Measurements from ENCODE around the gene NAA40. TPM values are rescaled to one million over a fixed set of nuclear protein-coding genes. Genes with fewer than 3 reads are reported as not detected.
A peak's percentile ranks its signal among the peaks of the same experiment; 100 is the strongest.

NAA40 gene
- total and polyA plus RNA-seq, 10 of the 15 experiments (the other 5 are each of a cell fraction or from before 2014, with no cell fraction given): 4.8 to 31.6 (median 22.2) TPM

DNA sequence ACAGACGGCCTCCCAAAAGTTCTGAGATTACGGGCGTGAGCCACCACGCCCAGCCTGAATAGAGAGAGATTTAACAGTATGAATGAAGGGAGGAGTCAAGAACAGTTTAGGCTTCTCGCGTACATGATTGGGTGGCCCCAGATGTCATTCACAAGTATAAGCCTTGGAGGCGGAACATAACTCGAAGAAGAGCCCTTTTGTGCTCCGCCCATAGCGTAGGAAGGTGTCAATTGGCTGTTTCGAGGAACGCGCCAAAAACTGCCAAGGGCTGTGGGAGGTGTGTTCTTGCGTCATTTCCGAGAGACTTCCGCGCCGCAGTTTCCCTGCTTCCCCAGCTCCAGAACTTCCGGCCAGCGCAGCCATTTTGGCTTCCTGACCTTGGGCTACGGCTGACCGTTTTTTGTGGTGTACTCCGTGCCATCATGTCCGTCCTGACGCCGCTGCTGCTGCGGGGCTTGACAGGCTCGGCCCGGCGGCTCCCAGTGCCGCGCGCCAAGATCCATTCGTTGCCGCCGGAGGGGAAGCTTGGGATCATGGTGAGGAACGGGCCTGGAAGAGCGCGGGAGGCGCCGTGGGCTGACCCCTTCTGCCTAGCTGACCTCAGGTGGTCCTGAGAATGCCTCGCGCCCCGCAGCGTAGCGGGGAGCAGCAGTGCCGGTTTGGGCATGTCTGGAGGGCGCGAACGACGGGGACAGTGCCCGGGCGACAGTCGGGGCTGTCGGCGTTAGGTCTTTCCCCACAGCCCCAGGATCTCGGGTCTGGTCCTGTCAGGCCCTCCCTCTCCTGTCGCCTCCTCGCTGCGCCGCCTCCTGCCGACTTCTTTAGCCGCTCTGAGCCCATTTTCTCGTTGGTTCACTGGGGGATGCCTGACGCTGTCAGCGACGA lies 35.7 kb downstream of the NAA40 start, which contains the start of gene COX8A:
COX8A (plus strand) TSS at position 362 of the 885 bp plus-strand sequence; CDS start at position 423, 61 bp downstream.
- CTCF ChIA-PET: interaction anchor here (0.5 to 1.4 kb wide), 3 partner anchors 8 to 192 kb away, joined by 3 to 4 read pairs (median 3); partner anchors contain the start of gene MACROD1
- Histone ChIP-seq H3K27me3 (replicated peaks in 1 of 2; ENCODE audit: control insufficient read depth in 2 of 2, insufficient read depth in 2 of 2, low read length in 1 of 2) (no peaks in the 10 kb centered on the region), H3K4me3 (peak within 1 kb of the TSS; percentile 100), H3K36me3 (ENCODE audit: control insufficient read depth in 2 of 2, insufficient read depth in 2 of 2, low read length in 1 of 2) (peaks cover 5 to 10% of the 10 kb centered on the region in 2 experiments), H3K4me2 (ENCODE audit: control insufficient read depth, insufficient read depth) (peak within 1 kb of the TSS; percentile 99), H3K79me2 (ENCODE audit: control insufficient read depth, insufficient read depth, low read length) (peaks cover 39% of the 10 kb centered on the region), H3K4me1 (ENCODE audit: control insufficient read depth, insufficient read depth, low read length) (peaks cover 8% of the 10 kb centered on the region), H3K9ac (ENCODE audit: control insufficient read depth, insufficient read depth, low read length) (peak within 1 kb of the TSS; percentile 99), H2AFZ (ENCODE audit: control insufficient read depth, low read depth, low read length) (peak within 1 kb of the TSS; percentile 71), H3K27ac (ENCODE audit: control insufficient read depth, insufficient read depth) (peak within 1 kb of the TSS; percentile 96), H4K20me1 (ENCODE audit: control insufficient read depth, insufficient read depth) (no peaks in the 10 kb centered on the region), H3K9me3 (replicated peaks; ENCODE audit: control insufficient read depth, insufficient read depth, low read length) (no peaks in the 10 kb centered on the region)
- ATAC-seq (peak; percentile 98), DNase-seq (ENCODE audit: low read depth, low spot score) (peak; percentile 99), FAIRE-seq (peak; percentile 100)
- POLR2A ChIA-PET: interaction anchor here (0.8 to 2.4 kb wide), 3 partner anchors 9 to 14 kb away, joined by 4 to 11 read pairs (median 4); partner anchors contain the start of gene OTUB1
- under 1% methylated on average over 67 of the region's 67 CpGs for WGBS (ENCODE audit: insufficient coverage, insufficient replicate concordance, low lambda C conversion rate, missing lambda C conversion rate)
- intact Hi-C loops (cut with micrococcal nuclease; ENCODE audit: unreplicated experiment) (no loop called here), in situ Hi-C loops (cut with MboI) (no loop called here)
- SMC1A ChIA-PET (ENCODE audit: uncharacterized antibody, unreplicated experiment): no interaction called here
- BruUV-seq (replicated peaks): TSS peak; percentile 88
- RAD21 ChIA-PET (ENCODE audit: unreplicated experiment): interaction anchor here (0.5 to 1.3 kb wide), 5 partner anchors 11 to 136 kb away, joined by 3 read pairs; partner anchors contain the start of gene MARK2
- TF ChIP-seq, protein P1, sequence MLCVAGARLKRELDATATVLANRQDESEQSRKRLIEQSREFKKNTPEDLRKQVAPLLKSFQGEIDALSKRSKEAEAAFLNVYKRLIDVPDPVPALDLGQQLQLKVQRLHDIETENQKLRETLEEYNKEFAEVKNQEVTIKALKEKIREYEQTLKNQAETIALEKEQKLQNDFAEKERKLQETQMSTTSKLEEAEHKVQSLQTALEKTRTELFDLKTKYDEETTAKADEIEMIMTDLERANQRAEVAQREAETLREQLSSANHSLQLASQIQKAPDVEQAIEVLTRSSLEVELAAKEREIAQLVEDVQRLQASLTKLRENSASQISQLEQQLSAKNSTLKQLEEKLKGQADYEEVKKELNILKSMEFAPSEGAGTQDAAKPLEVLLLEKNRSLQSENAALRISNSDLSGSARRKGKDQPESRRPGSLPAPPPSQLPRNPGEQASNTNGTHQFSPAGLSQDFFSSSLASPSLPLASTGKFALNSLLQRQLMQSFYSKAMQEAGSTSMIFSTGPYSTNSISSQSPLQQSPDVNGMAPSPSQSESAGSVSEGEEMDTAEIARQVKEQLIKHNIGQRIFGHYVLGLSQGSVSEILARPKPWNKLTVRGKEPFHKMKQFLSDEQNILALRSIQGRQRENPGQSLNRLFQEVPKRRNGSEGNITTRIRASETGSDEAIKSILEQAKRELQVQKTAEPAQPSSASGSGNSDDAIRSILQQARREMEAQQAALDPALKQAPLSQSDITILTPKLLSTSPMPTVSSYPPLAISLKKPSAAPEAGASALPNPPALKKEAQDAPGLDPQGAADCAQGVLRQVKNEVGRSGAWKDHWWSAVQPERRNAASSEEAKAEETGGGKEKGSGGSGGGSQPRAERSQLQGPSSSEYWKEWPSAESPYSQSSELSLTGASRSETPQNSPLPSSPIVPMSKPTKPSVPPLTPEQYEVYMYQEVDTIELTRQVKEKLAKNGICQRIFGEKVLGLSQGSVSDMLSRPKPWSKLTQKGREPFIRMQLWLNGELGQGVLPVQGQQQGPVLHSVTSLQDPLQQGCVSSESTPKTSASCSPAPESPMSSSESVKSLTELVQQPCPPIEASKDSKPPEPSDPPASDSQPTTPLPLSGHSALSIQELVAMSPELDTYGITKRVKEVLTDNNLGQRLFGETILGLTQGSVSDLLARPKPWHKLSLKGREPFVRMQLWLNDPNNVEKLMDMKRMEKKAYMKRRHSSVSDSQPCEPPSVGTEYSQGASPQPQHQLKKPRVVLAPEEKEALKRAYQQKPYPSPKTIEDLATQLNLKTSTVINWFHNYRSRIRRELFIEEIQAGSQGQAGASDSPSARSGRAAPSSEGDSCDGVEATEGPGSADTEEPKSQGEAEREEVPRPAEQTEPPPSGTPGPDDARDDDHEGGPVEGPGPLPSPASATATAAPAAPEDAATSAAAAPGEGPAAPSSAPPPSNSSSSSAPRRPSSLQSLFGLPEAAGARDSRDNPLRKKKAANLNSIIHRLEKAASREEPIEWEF (IDR thresholded peaks at IDR 0.05; ENCODE audit: insufficient replicate concordance, low read depth, low read length): no peak
- no peak for TF ChIP-seq BCL11A (IDR thresholded peaks at IDR 0.05; ENCODE audit: low read depth, low read length)
- no peak for TF ChIP-seq RCOR1 (conservative IDR thresholded peaks at IDR 0.05; ENCODE audit: low read depth, low read length)
- TF ChIP-seq IKZF2 (IDR thresholded peaks at IDR 0.05): peak; percentile 95 to 96
- TF ChIP-seq GABPA (IDR thresholded peaks at IDR 0.05; ENCODE audit: low read depth): peak; percentile 94
- TF ChIP-seq BHLHE40 (IDR thresholded peaks at IDR 0.05; ENCODE audit: borderline replicate concordance in 1 of 2, low read depth in 2 of 2, low read length in 1 of 2): peak; percentile 27 to 42; a peak in 1 of 4 replicates
- TF ChIP-seq, protein P2, sequence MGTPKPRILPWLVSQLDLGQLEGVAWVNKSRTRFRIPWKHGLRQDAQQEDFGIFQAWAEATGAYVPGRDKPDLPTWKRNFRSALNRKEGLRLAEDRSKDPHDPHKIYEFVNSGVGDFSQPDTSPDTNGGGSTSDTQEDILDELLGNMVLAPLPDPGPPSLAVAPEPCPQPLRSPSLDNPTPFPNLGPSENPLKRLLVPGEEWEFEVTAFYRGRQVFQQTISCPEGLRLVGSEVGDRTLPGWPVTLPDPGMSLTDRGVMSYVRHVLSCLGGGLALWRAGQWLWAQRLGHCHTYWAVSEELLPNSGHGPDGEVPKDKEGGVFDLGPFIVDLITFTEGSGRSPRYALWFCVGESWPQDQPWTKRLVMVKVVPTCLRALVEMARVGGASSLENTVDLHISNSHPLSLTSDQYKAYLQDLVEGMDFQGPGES (IDR thresholded peaks at IDR 0.05): 0 out of 2 replicates have a peak, but pooled peaks have one; percentile 28
- TF ChIP-seq MXI1 (IDR thresholded peaks at IDR 0.05; ENCODE audit: low read depth, low read length): peak; percentile 79; the same call in 1 of the 2 replicates
- peak; percentile 95 for TF ChIP-seq E2F4 (IDR thresholded peaks at IDR 0.05; ENCODE audit: low read depth, low read length)
- no peak for TF ChIP-seq IRF5 (IDR thresholded peaks at IDR 0.05; ENCODE audit: borderline replicate concordance)
- no peak for TF ChIP-seq TBL1XR1 (IDR thresholded peaks at IDR 0.05; ENCODE audit: low read depth, low read length)
- TF ChIP-seq HDAC2 (IDR thresholded peaks at IDR 0.05): no peak

Measured in GM12878 (cell line).